Cerebellar cortex (tissue), 1 donor: Measurements from ENCODE around the gene PIF1.

Source experiments
- DNase-seq: peaks from one replicate; pipeline ENCODE4 v3.0.0-alpha.2; 2015; ENCODE audit warnings: low spot score

PIF1 gene

DNA sequence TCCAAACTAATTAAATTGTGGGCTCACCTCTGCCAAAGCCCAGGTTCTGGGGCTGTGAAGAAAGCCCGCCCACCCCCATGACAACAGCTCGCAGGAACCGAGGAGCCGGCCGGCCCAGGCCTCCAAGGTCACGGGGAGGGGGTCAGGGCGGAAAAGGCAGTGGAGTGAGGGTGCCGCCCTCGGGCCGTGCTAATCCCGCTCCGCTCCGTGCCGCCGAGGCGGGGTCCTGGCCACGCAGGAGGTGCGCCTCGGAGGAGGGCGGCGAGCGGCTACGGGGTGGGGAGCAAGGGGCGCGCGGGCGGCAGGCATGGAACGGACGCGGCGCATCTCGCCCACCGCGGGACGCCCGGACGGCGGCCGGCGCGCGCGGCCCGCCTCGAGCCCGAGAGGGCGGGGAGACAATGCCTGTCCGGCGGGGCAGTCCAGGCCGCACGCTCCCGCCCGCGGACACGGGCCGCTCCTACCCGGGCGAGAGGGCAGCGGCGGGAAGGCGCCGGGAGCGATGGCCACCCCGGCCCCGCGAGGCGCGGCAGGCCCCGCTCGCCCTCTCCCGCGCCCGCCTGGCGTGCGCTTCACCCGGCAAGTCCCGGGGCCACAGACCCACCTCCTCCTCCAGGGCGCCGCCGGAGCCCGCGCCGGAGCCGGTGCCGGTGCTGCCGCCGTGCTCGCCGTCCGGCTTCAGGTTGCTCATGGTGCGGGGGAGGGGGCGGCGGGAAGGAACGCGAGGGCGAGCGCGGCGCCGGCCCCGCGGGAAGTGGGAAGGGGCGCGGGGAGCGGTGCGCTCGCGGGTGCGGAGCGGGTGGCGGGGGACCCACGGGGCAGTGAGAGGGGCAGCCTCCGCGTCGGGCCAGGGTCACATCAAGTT lies 50.6 kb downstream of the PIF1 start:
- DNase-seq = no peak

DNA sequence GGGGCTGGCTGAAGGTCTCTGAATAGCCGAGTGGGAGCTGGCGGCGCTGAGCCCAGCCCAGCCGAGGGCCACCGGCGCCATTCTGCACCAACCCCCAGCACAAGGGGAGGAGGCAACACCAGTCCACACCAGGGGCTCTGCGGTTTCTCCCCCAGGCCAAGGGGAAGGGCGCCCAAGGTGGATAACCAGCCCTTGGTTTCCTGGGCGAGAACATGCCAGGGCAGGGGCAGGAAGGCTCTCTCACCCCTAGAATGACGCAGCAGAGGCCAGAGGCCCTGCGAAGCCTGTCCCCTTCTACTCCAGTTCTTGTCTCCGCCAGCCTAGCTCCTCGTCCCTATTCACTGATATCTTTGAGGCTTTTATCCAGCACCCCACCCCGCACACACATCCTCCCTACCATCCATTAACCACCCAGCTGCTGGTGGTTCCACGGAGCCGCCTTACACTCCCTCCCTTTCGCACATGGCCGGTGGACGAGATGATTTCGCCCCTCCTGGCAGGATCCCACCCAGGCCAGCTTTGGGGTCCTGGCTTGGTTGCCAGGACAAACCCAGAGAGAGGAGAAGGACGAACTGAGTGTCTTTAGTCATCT lies 51.3 kb downstream of the PIF1 start:
- no peak for DNase-seq

- DNase-seq = no peak
These were observed 51.8 kb downstream of the PIF1 start for GRCh38 chr15:64773606-64774005.

DNA sequence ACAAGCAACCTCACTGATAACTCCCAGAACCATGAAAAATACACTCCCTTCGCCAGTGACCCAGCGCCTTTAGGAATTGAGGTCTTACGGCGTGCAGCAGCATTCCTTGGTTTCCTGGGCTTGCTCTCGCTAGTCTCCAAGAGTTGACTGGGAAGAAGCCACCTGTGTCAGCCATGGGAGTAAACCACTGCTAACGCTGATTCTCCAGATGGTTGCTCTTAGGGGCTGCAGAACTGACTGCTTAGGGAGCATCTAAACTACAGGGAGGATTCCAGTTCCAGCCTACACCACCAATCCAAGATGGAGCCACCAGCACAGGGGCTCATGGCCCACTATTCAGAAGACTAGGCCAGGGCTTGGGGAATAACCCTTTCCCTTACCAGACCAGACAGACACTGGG lies 52.5 kb downstream of the PIF1 start:
- no peak for DNase-seq

GRCh38 chr15:64772488-64772887 lies 53.0 kb downstream of the PIF1 start:
- no peak for DNase-seq

- no peak for DNase-seq
These were observed 54.8 kb downstream of the PIF1 start for GRCh38 chr15:64770626-64771025.

DNA sequence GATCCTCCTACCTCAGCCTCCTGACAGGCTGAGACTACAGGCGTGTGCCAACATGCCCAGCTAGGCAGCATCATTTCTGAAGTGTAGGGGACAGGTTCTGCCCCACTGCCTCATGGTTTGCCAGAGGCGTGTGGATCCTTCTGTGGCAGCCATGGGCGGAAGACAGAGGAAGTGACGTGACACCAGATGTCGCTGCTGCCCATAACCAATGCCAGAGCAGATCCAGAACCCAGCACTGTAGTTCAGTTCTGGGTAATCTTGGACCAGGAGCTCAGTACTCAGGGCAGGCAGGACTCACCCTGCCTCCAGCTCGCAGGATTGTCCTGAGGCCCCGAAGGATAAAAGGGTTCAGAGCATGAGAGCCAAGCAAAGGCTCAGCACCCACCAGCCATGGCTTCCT lies 58.2 kb downstream of the PIF1 start:
- no peak for DNase-seq

GRCh38 chr15:64766058-64766457 lies 59.4 kb downstream of the PIF1 start:
- DNase-seq = no peak
